Smooth muscle cell (in vitro differentiated cells): ENCODE measurements around the gene MIEF2. TPM values are rescaled to one million over a fixed set of nuclear protein-coding genes. Genes with fewer than 3 reads are reported as not detected.

Experiments
- DNase-seq: peaks from one replicate; lab custom pipeline; 2025; ENCODE audit not compliant: unreplicated experiment; lab: John Stamatoyannopoulos, UW
- H2AFZ ChIP-seq: fragments of 200-600 bp; sonication (generic); 2 replicates; pipeline ENCODE4 v1.6.0; 2016; ENCODE audit warnings: antibody characterized with exemption, low read depth, mild to moderate bottlenecking
- H3F3A ChIP-seq: fragments of 200-600 bp; sonication (generic); 2 replicates; pipeline ENCODE4 v1.6.0; 2017; ENCODE audit warnings: antibody characterized with exemption, low read depth
- H3K27ac ChIP-seq: fragments of 200-600 bp; sonication (generic); 2 replicates; pipeline ENCODE4 v1.5.1; 2016; ENCODE audit warnings: low read depth, mild to moderate bottlenecking
- H3K27me3 ChIP-seq: fragments of 200-600 bp; sonication (generic); 2 replicates; pipeline ENCODE4 v1.6.1; 2016; ENCODE audit warnings: low read depth, mild to moderate bottlenecking
- H3K36me3 ChIP-seq: fragments of 200-600 bp; sonication (generic); 2 replicates; pipeline ENCODE4 v1.5.1; 2016; ENCODE audit warnings: low read depth
- H3K4me1 ChIP-seq: fragments of 200-600 bp; sonication (generic); 2 replicates; pipeline ENCODE4 v1.5.1; 2016; ENCODE audit warnings: low read depth
- H3K4me2 ChIP-seq: fragments of 200-600 bp; sonication (generic); 2 replicates; pipeline ENCODE4 v1.6.0; 2016; ENCODE audit warnings: mild to moderate bottlenecking
- H3K4me3 ChIP-seq: fragments of 200-600 bp; sonication (generic); 2 replicates; pipeline ENCODE4 v1.5.1; 2016; ENCODE audit warnings: mild to moderate bottlenecking
- H3K79me2 ChIP-seq: fragments of 200-600 bp; sonication (generic); 2 replicates; pipeline ENCODE4 v1.6.0; 2016; ENCODE audit warnings: low read depth, mild to moderate bottlenecking
- H3K9ac ChIP-seq: fragments of 200-600 bp; sonication (generic); 2 replicates; pipeline ENCODE4 v1.6.0; 2016; ENCODE audit warnings: low read depth
- H3K9me3 ChIP-seq: fragments of 200-600 bp; sonication (generic); replicated peaks from 2 replicates; pipeline ENCODE4 v1.5.1; 2016; ENCODE audit warnings: low read depth
- H4K20me1 ChIP-seq: fragments of 200-600 bp; sonication (generic); 2 replicates; pipeline ENCODE4 v1.6.0; 2016; ENCODE audit warnings: low read depth
- CTCF ChIP-seq: fragments of 200-600 bp; sonication (generic); IDR thresholded peaks from 2 replicates; pipeline ENCODE4 v1.5.1; 2017; ENCODE audit warnings: borderline replicate concordance, mild to moderate bottlenecking, antibody characterized with exemption; ENCODE audit not compliant: insufficient read depth, poor library complexity, severe bottlenecking
- WGBS: methylation state at CpG from one replicate; pipeline ENCODE4 v1.1.7; 2016; ENCODE audit warnings: low lambda C conversion rate; 5-methylcytosine and 5-hydroxymethylcytosine counted together
- polyA plus RNA-seq: library from polyadenylated mRNA; unstranded; fragments of >200 nt; fragmentation: Nextera tagmentation; extraction: Ambion mirVana; gene quantifications from 2 replicates; pipeline ENCODE4 v1.2.1, GENCODE V29; 2016
- total RNA-seq: library from RNA; depleted of rRNA; stranded (reverse); fragments of >200 nt; gene quantifications from 2 replicates; pipeline ENCODE4 v1.2.3, GENCODE V29; 2014

The MIEF2 gene
- total and polyA plus RNA-seq, 2 experiments from 2014 or later: 10.4 to 13.5 TPM

- Histone ChIP-seq H3K4me3 (no peak overlapping the region), H2AFZ (no peak overlapping the region), H3K36me3 (no peaks in the 10 kb centered on the region), H3K27me3 (no peaks in the 10 kb centered on the region), H4K20me1 (peaks cover 67% of the 10 kb centered on the region), H3K4me1 (no peaks in the 10 kb centered on the region), H3K27ac (no peak overlapping the region), H3K4me2 (no peak overlapping the region), H3K79me2 (no peaks in the 10 kb centered on the region), H3K9ac (no peak overlapping the region), H3F3A (peaks cover 11% of the 10 kb centered on the region), H3K9me3 (no peaks in the 10 kb centered on the region)
- no peak for TF ChIP-seq CTCF
- 96% methylated on average over 14 of the region's 14 CpGs for WGBS
- DNase-seq: no peak
Measured at GRCh38 chr17:18250708-18251107, 9.8 kb upstream of the MIEF2 start.

- Histone ChIP-seq H3K4me2 (no peak overlapping the region), H3K79me2 (peaks cover 4% of the 10 kb centered on the region), H2AFZ (no peak overlapping the region), H3F3A (peaks cover 11% of the 10 kb centered on the region), H4K20me1 (peaks cover 67% of the 10 kb centered on the region), H3K27ac (no peak overlapping the region), H3K36me3 (no peaks in the 10 kb centered on the region), H3K4me3 (no peak overlapping the region), H3K9ac (no peak overlapping the region), H3K4me1 (no peaks in the 10 kb centered on the region), H3K9me3 (no peaks in the 10 kb centered on the region), H3K27me3 (no peaks in the 10 kb centered on the region)
- WGBS: 96% methylated on average over 11 of the region's 15 CpGs
- no peak for DNase-seq
- no peak for TF ChIP-seq CTCF
Measured at GRCh38 chr17:18251204-18251603, 9.3 kb upstream of the MIEF2 start.

- no peaks in the 10 kb centered on the region for H3K36me3 ChIP-seq
- H3K9me3 ChIP-seq: no peaks in the 10 kb centered on the region
- WGBS: 97% methylated on average over 5 of the region's 5 CpGs
Measured at GRCh38 chr17:18252160-18252559, 8.3 kb upstream of the MIEF2 start.

More at GRCh38 chr17:18252160-18252559, 8.3 kb upstream of the MIEF2 start:
- H3K79me2 ChIP-seq: peaks cover 14% of the 10 kb centered on the region
- peaks cover 11% of the 10 kb centered on the region for H3F3A ChIP-seq
- H3K4me3 ChIP-seq: no peak overlapping the region
- H3K9ac ChIP-seq: no peak overlapping the region
- no peak for DNase-seq
- H3K4me1 ChIP-seq: peaks cover 4% of the 10 kb centered on the region
- H3K27me3 ChIP-seq: no peaks in the 10 kb centered on the region
- H4K20me1 ChIP-seq: peaks cover 69% of the 10 kb centered on the region
- no peak overlapping the region for H2AFZ ChIP-seq
- no peak for TF ChIP-seq CTCF
- no peak overlapping the region for H3K4me2 ChIP-seq
- H3K27ac ChIP-seq: no peak overlapping the region
